CD4-positive, alpha-beta T cell treated with Interleukin-10 for 1 hour (primary cell): ENCODE results near the gene H2BK1.

Experiments used
- DNase-seq: peaks from one replicate; pipeline ENCODE4 v3.0.0-alpha.2; 2020

Gene H2BK1

DNA sequence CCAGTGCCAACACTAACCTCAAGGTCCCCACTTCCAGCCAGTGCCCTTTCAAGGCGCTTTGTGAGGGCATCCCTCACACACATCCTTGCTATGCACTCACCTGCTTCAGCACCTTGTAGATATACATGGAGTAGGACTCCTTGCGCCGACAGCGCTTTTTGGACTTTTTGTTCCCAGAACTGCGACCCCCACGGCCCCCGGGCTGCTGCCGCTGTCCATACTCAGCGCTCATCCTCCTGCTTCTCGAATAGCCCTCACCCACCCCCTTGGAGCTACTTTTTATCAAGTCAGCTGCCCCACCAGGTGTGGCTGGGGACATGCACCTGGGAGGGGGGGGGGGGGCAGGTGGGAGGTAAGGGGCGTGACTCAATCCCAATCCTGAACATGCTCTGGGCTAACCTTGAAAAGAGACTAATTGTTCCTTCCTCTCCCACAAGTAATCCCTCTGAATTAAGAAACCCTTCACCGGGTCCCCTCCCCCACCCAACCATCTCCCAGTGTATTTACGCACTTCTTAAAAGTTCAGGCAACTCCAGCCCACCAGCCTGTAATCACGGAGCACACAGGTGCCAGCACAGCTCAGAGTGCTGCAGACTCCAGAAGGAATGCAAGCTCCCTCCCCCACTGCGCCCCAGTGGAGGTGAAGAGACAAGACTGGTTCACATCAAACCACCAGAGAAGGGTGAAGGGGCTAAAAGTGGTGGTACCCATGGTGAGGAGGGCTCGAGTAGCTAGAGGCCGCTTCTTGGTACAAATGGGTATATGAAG lies at the start of gene H2BK1:
TSS of gene H2BK1 (minus strand) at position 402 of the 768 bp plus-strand sequence. CDS start at position 232, 170 bp downstream.
- no peak for DNase-seq

DNA sequence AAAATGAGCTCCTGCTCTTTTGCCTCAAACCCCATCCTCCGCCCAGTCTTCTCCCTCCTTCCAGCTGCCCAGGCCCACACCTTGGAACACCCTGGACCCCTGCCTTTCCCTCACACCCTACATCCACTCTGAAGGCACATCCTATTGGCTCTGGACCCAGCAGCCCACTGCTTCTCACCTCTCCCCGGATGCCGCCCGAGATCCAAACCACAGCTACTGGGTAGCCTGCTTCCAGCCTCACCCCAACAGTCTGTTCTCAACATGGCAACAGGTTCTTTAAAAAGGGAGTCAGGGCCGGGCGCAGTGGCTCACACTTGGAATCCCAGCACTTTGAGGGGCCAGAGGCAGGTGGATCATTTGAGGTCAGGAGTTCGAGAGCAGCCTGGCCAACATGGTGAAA lies 47.7 kb upstream of the H2BK1 start:
- no peak for DNase-seq

DNA sequence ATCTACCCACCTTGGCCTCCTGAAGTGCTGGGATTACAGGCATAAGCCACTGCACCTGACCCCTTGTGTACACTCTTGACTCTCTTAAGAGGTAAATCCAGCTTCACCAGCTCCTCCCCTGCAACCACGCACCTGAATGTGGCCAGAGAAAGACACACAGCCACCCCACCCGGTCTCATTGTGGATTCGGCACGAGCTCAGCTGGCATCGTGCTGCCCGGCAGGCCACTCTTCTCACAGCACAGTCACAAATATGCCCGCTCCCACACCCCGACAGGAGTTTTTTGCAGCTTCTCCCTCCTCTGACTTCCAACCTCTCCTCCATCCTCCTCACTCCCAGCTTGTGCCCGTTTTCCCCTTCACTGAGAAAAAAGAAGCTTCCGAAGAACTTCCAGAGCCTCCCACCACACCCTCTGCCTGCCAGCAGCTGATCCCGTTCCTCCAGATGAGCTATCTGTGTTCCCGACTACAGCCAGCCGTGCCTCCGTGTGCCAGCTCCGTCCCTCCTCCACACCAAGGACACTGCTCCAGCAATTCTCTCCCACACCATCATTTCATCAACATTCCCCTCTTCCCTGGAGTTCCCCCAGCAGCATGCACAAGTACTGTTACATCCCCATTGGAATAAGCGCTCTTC lies 46.2 kb upstream of the H2BK1 start:
- no peak for DNase-seq

DNA sequence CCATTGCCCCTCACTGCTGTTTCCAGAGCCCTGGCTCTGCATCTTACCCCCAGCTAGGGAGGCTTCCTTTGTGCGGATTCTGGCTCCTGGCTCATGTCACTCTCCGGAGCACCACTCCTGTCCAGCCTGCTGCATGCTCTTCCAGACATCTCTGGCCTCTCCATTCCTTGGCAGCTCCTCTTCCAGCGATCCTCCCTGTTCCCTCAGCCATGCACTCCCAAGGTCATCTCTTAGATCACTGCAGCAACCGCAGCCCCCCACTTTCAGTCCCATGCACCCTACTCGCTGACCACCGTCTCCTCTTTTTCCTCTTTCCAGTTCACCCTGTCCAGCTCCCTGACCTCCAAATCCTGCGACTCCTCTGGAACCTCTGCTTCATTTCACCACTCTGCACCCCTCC lies 45.1 kb upstream of the H2BK1 start:
- DNase-seq = no peak

DNA sequence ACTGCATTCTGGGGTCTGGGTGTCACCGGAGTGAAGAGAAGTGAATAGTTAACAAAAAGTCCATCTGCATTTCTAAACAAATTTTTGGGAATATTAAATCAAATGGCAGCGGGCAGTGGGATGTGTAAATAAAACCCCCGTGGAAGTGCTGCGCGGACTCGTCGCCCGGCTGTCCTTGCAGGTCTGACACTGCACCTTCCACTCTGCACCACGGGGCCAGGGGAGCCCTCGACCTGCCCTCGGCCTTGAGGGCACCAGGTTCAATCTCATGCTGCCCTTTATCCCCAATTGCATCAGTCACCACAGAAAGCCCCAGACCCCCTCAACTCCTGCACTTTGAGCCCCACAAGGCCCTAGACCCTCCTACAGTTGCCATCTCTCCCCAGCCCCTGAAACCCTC lies 44.6 kb upstream of the H2BK1 start:
- no peak for DNase-seq

DNA sequence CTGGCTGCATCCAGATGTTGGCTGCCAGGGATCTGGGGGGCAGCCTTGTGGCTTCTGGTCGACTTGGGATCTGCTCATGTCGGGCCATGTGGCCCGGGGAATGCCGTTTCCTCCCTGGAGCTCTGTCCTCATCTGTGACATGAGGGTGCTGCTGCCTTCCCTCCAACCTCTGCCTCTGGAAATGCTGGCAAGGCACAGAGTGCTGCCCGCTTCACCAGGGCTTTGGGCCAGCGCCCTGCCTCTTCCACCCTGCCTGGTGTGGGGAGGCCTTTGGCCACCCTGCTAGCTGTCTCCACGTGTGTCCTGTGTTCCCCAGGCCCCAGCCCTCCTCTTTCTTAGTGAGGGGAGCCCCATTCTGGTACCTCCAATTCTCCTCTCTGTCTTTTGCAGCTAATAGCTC lies 44.0 kb upstream of the H2BK1 start:
- no peak for DNase-seq

DNA sequence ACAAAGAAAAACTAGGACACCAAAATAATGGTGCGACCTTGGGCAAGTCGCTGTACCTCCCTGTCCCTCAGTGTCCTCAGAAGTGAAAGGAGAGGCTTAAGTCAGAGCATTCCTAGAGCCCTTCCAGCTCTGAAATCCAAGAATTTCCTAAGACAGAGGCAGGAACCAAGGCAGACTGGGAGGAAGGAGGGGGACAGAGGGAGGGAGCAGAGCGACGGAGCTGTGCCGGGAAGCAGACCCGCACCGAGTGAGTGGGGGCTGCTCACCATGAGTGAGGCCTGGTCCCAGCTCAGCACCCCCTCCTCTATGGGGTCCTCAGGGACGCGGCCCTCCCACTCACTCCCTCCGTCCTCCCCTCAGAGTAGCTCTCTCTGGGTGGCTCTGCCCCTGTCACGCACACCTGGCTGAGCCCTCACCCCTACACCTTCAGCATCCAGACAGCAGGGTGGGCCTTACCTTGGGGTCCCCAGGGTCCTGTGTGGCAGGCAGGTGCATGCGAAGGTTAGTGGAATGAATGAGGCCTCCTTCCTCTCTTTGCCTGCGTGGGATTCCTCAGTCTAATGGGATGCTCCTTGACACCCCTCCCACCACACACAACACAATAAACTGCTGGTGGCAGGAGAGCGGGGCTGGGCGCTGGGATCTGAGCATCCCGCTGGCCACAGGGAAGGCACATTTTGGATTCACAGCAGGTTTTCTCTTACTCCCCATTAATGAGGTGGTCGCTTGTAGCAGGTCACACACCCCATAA lies 42.8 kb upstream of the H2BK1 start:
- no peak for DNase-seq

DNA sequence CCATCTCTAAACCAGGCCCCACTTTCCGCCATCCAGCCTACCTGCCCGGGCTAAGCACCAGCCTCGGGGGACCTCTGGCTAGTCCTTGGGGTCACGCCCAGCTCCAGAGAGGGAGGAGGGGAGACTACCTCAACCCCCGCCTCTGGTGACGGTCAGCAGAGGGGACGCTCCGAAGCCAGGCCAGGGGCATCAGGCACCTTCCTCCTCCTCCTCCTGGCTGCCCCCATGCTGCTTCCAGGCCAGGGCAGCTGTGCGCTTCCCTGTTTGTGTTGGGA lies 42.2 kb upstream of the H2BK1 start:
- no peak for DNase-seq

DNA sequence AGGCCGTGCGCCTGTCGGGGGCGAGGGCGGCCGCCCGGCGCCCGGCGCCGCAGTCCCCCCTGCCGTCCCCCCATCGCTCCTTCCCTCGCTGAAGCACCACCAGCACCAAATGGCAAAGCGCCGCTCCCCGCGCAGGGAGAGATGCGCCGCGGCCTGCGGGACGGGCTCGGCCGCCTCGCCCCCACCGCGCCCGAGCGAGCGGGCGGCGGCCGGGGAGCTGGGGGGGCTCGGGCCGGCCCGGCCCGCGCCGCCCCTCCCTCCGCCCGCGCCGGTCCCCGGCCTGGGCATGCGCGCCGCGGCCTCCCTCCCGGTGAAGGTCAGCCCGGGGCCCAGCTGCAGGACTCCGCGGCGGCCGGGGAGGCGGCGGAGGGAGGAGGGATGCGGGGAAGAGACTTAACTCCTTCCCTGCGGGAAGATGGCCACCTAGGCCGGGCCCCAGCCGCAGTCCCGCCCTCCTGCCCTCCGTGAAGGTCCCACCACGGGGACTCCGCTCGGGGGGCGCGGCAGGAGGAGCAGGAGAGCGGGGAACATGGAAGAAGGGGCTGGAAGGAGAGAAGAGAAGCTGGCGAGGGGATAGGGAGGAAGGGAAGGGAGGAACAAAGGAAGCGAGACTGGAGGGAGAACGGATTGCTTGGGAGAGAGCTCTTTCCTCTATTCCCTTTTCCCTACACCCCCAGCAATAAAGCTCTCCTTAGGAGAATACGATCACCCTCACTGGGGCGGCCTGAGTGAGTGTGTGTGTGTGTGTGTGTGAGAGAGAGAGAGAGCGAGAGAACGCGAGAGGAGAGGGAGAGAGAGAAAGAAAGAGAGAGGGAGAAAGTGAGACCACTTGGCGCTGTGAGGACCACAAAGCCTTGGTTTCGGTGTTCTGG lies 41.6 kb upstream of the H2BK1 start:
- peak; percentile 31 for DNase-seq

DNA sequence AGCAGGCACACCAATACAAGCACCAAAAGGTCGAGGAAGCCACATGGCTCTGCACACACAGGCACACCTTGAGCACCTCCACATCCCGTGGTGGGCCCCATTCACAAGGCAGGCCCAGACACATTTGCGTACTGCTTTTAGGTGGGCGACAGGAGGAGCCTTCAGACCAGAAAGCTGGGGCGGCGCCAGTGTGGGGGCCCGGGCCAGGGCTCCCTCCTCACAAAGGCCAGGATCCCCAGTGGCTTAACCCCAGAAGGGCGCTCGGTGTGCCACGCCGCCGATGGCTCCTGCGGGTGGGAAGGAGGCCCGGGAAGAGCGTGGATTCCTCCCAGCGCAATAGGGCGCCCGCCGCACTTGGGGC lies 41.0 kb upstream of the H2BK1 start:
- no peak for DNase-seq

DNA sequence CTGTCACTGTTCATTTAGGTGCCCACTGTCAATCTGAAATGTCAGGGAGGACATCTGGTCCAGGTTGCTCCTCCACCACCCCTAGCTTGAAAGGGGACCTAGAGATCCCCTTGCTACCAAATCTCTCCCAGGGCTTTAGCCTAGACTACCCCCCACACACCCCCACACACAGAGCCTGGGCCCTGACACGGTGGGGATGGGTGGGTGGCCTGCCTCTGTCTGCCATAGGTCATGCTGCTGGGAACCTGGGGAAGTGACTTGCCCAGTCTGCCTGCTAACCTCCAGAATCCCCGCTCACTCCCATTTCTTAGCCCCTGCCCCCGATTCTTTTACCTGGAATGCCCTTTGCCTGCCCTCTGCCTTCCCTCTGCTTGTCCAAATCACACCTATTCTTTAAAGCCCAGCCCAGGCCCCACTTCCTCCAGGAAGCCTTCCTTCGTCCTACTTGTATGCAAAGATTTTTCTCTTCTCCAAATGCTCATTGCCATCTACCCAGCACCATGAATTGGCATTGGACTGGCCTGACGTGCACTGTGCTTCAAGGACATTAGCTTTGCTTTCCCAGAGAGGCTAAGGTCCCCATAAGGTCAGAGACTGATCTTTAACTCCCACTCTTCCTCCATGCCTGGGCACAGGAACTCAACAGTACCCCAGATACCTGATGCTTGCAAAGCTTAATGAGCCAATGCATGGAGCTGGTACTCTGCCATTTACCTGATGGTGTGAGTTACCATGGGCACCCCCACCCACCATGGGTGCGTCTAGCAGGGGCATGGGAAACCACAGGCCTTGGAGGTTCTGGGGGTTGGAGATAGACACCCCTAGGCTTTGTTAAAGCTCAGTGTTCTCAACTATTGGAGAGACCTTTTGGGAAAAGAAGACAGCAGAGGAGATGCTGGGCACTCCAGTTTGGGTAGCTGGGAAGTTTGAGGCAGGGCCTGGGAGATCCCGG lies 40.2 kb upstream of the H2BK1 start:
- no peak for DNase-seq

DNA sequence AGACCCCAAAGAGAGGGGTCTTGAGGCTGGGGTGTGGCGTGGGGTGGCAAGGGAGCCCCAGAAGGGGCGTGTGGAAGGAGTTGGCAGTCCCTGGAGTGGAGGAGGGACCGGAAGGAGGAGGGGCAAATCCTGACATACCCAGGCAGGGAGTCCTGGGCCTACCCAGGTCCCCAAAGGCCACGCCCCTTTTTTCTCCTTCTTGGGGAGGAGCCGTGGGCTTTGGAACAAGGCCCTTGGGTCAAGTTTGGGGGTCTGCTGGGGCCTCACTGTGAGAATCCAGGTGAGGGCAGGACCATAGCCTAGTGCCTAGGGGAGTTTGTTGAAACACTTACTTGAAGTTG lies 39.4 kb upstream of the H2BK1 start:
- no peak for DNase-seq

DNA sequence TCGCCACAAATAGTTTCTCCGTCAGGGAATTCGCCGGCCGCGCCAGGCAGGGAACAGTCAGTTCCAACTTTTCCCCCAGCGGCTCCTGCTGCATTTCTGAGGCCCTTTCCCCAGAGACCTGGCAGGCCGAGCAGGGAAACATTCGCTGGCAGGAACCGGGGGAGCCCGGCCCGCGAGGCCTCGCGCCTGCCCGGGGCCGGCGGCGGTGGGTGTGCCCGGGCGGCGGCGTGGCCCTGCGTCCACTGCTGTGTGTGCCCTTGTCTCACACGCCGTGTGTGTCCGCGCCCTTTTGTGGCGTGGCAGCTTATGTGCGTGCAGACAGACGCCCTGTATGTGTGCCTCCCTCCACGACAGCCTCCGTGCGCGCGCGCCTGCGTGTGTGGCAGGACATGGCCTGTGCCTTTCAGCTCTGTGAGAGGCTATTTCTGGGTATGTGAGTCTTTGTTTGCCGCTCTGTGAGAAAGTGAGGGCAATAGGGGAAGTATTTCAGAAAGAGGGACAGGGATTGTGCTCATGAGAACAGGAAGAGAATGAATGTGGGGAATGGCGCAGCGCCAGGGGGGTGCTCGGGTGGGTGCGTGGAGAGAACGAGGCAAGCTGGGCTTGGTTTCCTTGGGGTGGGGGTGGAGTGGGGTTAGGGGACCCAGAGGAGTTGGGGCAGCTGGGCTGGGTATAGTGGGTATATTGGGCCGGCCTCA lies 38.9 kb upstream of the H2BK1 start:
- DNase-seq = peak; percentile 37

DNA sequence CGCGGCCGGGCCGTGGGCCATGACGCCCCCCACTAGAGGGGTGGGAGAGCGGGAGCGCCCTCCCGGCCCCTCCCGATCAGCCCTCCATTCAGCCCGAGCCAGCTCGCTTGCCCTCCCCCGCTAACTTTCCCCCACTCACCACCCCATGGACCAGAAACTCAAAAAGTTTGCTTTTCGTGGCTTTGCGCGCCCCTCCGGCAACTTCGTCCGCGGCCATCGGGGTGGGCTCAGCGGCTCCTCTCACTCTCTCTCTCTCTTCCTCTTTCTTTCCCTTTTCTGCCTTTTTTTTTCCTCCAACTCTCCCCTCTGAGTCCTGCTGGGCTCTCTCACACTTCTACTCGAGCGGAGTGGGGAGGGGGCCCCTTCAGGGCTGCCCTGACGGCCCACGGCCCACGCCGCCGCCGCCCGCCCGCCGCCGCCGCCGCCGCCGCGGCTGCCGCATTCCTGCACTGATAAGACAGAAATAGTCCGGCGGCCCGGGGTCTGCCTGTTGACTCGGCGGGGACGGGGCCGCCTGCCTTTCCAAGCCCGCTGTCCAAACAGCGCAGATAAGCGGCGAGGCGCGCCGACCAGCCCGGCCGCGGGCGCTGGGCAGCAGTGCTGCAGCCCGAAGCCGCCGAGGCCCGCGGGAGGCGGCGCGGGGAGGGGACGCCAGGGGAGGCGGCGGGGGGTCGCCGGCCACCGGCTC lies 38.2 kb upstream of the H2BK1 start, which contains the start of gene SMARCD3:
TSS of gene SMARCD3 (minus strand) at position 349 of the 688 bp plus-strand sequence. CDS start at position 217, 132 bp downstream.
- peak; percentile 38 for DNase-seq

DNA sequence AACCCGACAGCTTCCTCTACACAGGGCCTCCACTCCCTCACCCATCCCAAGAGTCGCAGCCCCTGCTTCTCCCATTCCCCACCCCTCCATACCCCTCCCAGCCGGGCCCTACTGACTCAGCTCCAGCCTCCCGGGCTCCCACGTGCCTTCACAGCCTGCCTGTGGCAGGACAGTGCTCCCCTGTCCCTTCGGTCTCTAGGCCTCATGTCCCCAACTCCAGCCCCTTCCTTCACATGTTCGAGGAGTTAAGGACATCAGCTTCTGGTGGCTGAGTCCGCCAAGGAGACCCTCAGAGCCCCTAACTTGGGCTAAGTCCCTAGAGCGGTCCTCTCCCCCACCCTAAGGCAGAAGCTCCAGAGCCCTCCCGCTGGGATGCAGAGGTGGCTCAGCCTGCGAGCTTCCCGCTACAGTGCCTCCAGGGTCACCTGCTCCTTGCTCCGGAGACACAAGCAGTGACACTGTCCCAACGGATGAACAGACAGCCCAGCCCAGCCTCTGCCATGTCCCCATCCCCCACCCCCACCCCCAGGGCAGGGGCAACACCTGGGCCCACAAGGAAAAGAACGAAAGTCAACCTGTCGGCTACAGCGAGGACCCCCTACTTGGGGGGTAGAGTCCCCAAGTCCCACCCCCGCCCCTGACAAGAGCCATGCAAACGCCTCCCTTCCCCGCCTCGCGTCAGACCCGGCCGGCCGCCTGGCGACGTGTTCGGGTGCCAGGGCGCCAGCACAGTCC lies 37.5 kb upstream of the H2BK1 start:
- DNase-seq = no peak

DNA sequence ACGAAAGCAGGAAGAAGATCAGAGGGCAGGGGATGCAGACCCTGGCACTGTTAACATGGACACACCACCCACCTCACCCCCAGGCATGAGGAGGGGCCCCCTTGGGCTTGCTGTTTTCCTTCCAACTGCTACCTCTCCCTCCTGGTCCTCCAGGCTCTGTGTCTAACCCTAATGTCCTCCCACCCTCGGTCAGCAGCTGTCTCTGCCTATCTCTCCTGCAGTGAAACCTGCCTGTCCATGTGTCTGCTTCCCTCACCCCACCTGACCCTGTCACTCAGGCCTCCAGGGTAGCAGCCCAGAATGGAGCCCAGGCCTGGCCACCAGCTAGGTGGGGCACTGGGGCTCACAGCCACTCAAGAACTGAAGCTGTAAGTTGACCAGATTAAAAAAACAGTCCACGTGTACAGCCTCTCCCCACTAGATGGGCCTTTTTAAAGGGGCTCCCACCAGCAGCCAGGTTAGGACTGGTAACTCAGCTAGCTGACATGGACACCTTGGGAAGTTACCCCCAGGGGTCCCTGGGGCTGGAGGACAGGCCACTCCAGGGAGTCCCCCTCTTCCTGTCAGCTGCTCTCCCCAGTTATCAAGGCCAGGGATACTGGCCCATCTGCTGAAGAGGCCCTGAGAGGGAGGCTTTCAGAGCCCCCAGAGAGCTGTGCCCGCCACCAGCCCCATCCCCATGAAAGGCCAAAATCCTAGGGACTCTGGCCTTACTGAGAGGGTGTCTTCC lies 36.7 kb upstream of the H2BK1 start:
- no peak for DNase-seq

DNA sequence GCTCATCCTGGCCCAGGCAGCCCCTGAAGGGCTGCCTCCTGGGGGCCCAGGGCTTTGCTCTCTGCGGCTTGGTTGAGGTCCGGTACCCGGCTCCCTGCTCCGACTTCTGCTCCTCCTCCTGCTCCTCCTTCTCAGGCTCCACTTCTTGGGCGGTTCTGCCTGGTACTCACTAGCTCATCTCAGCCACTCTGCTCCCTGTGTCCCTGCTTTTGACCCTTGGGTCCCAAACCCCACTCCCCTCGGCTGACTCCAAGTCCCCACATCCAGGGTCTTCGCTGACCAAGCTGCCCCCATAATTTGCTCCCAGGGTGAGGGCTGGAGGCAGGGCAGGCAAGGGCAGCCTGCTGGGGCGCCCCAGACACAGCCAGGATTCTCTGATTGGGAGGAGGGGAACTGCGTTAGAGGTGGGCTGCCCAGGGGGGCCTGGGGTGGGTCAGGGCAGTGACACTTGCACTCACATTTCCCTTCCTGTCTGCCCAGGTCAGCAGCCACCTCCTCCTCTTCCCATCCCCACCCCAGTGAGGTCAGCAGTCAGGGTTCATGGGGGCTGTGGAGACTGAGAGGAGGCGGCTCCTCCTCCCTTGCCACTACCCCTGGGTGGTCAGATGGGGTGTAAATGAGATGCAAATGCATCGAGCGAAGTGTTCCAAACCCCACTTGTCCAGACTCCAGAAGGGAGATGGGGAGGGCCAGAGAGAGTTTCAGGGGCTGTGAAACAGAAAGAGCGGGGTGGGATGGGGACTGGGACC lies 36.0 kb upstream of the H2BK1 start:
- no peak for DNase-seq

DNA sequence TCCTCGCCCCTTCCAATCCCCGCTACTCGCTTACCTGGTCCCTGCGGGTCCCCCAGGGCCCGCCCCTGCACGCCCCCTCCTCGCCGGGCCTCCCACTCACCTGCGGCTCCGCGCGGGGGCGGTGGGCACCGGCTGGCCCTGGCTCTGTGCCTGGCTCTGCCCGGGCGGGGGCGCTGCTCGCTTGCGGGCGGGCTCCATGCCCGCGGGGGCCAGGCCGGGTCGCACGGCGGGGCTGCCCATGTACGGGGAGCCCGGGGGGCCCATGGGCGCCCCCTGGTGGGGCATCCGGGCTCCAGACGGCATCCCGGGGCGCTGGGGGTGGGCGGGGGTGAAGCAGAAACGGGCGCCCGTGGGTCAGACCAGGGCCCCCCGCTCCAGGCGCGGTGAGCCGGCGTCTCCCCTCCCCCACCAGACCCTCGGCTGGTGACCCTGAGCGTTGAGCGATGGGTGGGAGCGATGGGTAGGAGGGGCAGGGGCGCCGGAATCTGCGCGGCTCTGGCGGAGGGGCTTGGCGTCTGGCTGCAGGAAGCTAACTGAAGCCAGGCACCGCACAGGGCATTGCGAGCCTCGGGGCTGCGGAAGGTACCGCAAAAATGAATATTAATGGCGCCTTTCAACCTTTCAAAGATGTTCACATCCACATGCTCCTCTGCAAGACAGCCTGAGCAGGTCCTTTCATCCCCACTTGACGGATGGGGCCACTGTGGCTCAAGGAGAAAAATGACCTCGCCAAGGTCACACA lies 35.2 kb upstream of the H2BK1 start:
- DNase-seq = peak; percentile 74
